Measurements from ENCODE around the gene CDHR4.

Gene CDHR4

DNA sequence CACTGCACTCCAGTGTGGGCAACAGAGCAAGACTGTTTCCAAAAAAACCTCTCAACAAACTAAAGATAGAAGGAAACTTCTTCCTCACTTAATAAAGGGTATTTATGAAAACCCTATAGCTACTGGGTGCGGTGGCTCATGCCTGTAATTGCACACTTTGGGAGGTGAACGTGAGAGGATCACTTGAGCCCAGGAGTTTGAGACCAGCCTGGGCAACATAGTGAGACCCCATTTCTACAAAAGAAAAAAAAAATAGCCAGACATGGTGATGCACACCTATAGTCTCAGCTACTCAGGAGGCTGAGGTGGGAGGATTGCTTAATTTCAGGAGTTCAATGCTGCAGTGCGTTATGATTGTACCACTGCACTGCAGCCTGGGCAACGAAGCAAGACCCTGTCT, 35.7 kb downstream of the CDHR4 start:
- TF ChIP-seq, protein P1, sequence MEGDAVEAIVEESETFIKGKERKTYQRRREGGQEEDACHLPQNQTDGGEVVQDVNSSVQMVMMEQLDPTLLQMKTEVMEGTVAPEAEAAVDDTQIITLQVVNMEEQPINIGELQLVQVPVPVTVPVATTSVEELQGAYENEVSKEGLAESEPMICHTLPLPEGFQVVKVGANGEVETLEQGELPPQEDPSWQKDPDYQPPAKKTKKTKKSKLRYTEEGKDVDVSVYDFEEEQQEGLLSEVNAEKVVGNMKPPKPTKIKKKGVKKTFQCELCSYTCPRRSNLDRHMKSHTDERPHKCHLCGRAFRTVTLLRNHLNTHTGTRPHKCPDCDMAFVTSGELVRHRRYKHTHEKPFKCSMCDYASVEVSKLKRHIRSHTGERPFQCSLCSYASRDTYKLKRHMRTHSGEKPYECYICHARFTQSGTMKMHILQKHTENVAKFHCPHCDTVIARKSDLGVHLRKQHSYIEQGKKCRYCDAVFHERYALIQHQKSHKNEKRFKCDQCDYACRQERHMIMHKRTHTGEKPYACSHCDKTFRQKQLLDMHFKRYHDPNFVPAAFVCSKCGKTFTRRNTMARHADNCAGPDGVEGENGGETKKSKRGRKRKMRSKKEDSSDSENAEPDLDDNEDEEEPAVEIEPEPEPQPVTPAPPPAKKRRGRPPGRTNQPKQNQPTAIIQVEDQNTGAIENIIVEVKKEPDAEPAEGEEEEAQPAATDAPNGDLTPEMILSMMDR (IDR thresholded peaks at IDR 0.05; ENCODE audit: low read depth, low read length, missing control alignments) = no peak
- no peak for DNase-seq (ENCODE audit: extremely low read depth, low read depth)
- no peak overlapping the region for H3K4me3 ChIP-seq (replicated peaks; ENCODE audit: low read depth, low read length)

DNA sequence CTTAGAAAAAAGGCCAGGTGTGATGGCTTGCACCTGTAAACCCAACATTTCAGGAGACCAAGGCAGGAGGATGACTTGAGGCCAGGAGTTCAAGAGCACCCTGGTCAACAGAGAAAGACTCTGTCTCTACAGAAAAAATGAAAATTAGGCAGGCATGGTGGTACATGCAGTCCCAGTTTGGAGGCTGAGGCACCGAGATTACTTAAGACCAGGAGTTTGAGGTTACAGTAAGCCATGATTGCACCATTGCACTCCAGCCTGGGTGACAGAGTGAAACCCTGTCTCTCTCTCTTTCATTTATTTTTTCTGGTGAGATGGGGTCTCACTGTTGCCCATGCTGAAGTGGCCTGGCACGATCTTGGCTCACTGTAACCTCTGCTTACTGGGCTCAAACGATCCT, 38.0 kb downstream of the CDHR4 start:
- no peak overlapping the region for H3K4me3 ChIP-seq (replicated peaks; ENCODE audit: low read depth, low read length)
- TF ChIP-seq, protein P1 (IDR thresholded peaks at IDR 0.05; ENCODE audit: low read depth, low read length, missing control alignments) = no peak
- no peak for DNase-seq (ENCODE audit: extremely low read depth, low read depth)

- no peak for DNase-seq (ENCODE audit: extremely low read depth, low read depth)
- TF ChIP-seq, protein P1 (IDR thresholded peaks at IDR 0.05; ENCODE audit: low read depth, low read length, missing control alignments) = no peak
- no peak overlapping the region for H3K4me3 ChIP-seq (replicated peaks; ENCODE audit: low read depth, low read length)
Measured at GRCh38 chr3:49759226-49759625, 40.4 kb downstream of the CDHR4 start.

DNA sequence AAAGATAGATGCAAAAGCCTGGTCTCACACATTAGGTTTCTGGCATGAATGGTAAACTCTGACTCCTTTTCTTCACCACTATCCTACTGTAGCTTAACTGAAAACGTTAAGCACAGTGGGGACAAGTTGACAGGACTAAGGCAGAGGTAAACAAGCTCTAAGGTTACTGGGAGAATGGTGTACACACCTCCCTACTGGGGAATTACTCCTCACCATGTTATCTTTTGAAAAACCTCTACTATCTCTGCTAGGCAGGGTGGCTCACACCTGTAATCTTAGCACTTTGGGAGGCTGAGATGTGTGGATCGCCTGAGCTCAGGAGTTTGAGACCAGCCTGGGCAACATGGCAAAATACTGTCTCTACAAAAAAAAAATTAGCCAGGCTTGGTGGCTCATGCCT, 42.5 kb downstream of the CDHR4 start:
- H3K4me3 ChIP-seq (replicated peaks; ENCODE audit: low read depth, low read length) = no peak overlapping the region
- DNase-seq (ENCODE audit: extremely low read depth, low read depth) = no peak
- TF ChIP-seq, protein P1 (IDR thresholded peaks at IDR 0.05; ENCODE audit: low read depth, low read length, missing control alignments) = no peak

DNA sequence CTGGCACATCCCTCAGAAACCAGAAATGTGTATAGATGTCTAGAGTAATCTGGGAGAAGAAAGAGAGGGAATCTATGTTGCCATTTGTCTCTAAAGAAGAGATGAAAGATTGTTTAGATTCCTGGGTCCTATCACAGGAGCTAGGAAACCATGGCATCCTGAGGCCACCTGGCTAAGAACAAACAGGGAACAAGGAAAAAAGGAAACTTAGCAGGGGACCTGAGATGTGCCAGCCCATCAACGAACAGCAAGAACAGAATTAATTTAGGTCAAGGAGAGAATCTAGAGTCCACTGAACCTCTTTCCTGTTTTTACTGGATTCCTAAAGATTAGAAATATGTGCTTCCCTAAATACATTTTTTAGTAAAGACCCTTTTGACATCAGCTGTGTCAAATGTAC, 43.6 kb downstream of the CDHR4 start:
- no peak overlapping the region for H3K4me3 ChIP-seq (replicated peaks; ENCODE audit: low read depth, low read length)
- TF ChIP-seq, protein P1 (IDR thresholded peaks at IDR 0.05; ENCODE audit: low read depth, low read length, missing control alignments) = no peak
- no peak for DNase-seq (ENCODE audit: extremely low read depth, low read depth)

DNA sequence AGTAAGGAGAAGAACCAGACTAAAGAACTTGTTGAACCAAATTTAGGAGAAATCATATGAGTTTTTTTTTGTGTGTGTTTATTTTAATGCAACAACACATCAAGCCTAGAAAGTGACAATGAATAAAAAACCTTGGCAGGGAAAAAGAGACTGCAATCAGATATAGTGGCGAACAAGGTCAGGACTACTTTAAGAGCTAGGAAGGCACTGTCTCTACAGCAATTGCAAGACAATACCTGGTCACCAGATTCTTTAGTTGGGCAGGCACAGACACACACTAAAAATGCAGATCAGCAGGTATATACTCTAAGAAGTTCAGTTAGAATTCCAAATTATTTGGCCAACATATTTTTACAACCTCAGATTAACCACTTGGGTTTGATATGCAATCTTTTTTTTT, 45.1 kb downstream of the CDHR4 start:
- TF ChIP-seq, protein P1 (IDR thresholded peaks at IDR 0.05; ENCODE audit: low read depth, low read length, missing control alignments) = no peak
- DNase-seq (ENCODE audit: extremely low read depth, low read depth) = no peak

DNA sequence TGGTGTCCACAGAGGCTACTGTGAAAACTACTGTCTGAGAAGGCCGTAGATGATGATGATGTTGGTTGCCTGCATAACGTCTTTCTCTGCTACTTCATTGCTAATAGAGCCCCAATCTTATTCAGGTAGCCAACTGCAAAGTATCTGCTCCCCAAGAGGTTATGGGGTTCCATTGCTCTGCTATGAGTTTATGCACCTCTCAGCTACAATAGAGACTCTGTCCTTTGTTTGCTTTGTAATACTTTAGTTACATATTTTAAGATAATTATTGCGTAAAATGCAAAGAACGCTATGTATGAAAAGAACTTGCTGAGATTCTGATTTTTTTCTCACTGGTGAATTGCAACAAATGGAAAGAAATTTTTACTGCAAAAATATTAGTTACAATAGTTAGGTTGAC, 48.2 kb downstream of the CDHR4 start:
- no peak overlapping the region for H3K4me3 ChIP-seq (replicated peaks; ENCODE audit: low read depth, low read length)
- TF ChIP-seq, protein P1 (IDR thresholded peaks at IDR 0.05; ENCODE audit: low read depth, low read length, missing control alignments) = no peak
- DNase-seq (ENCODE audit: extremely low read depth, low read depth) = no peak

More for the DNA sequence above, 45.1 kb downstream of the CDHR4 start:
- H3K4me3 ChIP-seq (replicated peaks; ENCODE audit: low read depth, low read length) = no peak overlapping the region
